H1 (cell line): ENCODE results near the gene TTF1.
A peak's percentile ranks its signal among the peaks of the same experiment; 100 is the strongest.

Experiments used
- CREB1 ChIP-seq: IDR thresholded peaks from 2 replicates; pipeline ENCODE4 v1.6.1; 2012; ENCODE audit warnings: inconsistent platforms
- EGR1 ChIP-seq: IDR thresholded peaks from 2 replicates; pipeline ENCODE4 v1.6.1; 2011; ENCODE audit warnings: low read depth, low read length, borderline replicate concordance
- KDM1A ChIP-seq: fragments of 200-600, 300-600 bp; sonication (generic); IDR thresholded peaks from 2 replicates; pipeline ENCODE4 v1.7.1; 2016; ENCODE audit warnings: mild to moderate bottlenecking, low read length, borderline replicate concordance
- NANOG ChIP-seq: IDR thresholded peaks from 2 replicates; pipeline ENCODE4 v1.6.1; 2011; ENCODE audit warnings: low read length, low read depth, mild to moderate bottlenecking, inconsistent platforms; ENCODE audit not compliant: insufficient read depth, poor library complexity, severe bottlenecking
- POLR2AphosphoS5 ChIP-seq: IDR thresholded peaks from 2 replicates; pipeline ENCODE4 v1.6.1; 2011; ENCODE audit warnings: low read depth, low read length

GRCh38 chr9:132354637-132355355 lies 51.8 kb downstream of the TTF1 start, which contains the start of gene SETX:
- TF ChIP-seq POLR2AphosphoS5, result peak; percentile 86
- TF ChIP-seq KDM1A, result no peak
- TF ChIP-seq NANOG, result no peak
- peak; percentile 98 for TF ChIP-seq EGR1
- peak; percentile 83 for TF ChIP-seq CREB1
